Osteoblast (primary cell): ENCODE measurements around the gene APOE. TPM values are rescaled to one million over a fixed set of nuclear protein-coding genes. Genes with fewer than 3 reads are reported as not detected.
A peak's percentile ranks its signal among the peaks of the same experiment; 100 is the strongest.
"Not testable (repeated sequence)": the region's sequence is repeated elsewhere in the genome, so short reads cannot be mapped to it uniquely, and the experiment has no call there.

Experiments
- DNase-seq: peaks from one replicate; pipeline ENCODE4 v3.0.0; 2011; ENCODE audit warnings: low spot score, mixed read lengths; ENCODE audit not compliant: insufficient read length; ENCODE audit errors: missing footprints
- H2AFZ ChIP-seq: 2 replicates; pipeline ENCODE4 v1.6.0; 2011; ENCODE audit warnings: mild to moderate bottlenecking, low read length
- H3K27ac ChIP-seq: 2 replicates; pipeline ENCODE4 v1.5.1; 2011; ENCODE audit warnings: mild to moderate bottlenecking, low read depth, low read length, moderate library complexity
- H3K27me3 ChIP-seq: 2 replicates; pipeline ENCODE4 v1.6.0; 2012; ENCODE audit warnings: mild to moderate bottlenecking, control low read depth, inconsistent platforms, low read length, moderate library complexity; ENCODE audit not compliant: insufficient read depth
- H3K36me3 ChIP-seq: 2 replicates; pipeline ENCODE4 v1.5.1; 2011; ENCODE audit warnings: mild to moderate bottlenecking, low read length, control low read depth, moderate library complexity; ENCODE audit not compliant: insufficient read depth
- H3K4me1 ChIP-seq: 2 replicates; pipeline ENCODE4 v1.5.1; 2011; ENCODE audit warnings: mild to moderate bottlenecking, low read length, control low read depth, moderate library complexity; ENCODE audit not compliant: insufficient read depth
- H3K4me2 ChIP-seq: 2 replicates; pipeline ENCODE4 v1.6.0; 2011; ENCODE audit warnings: mild to moderate bottlenecking, low read length; ENCODE audit not compliant: insufficient read depth
- H3K4me3 ChIP-seq: fragments of 200-600 bp; sonication (generic); 3 replicates; pipeline ENCODE4 v1.5.1; 2012; ENCODE audit warnings: mild to moderate bottlenecking, low read length, inconsistent platforms; ENCODE audit not compliant: insufficient read depth
- H3K79me2 ChIP-seq: 2 replicates; pipeline ENCODE4 v1.6.0; 2012; ENCODE audit warnings: mild to moderate bottlenecking, low read length, control low read depth, inconsistent platforms; ENCODE audit not compliant: insufficient read depth
- H3K9me3 ChIP-seq: 2 replicates; pipeline ENCODE4 v1.5.1; 2011; ENCODE audit warnings: low read depth, low read length, control low read depth
- H4K20me1 ChIP-seq: 2 replicates; pipeline ENCODE4 v1.6.0; 2012; ENCODE audit warnings: mild to moderate bottlenecking, low read length, control low read depth; ENCODE audit not compliant: insufficient read depth
- CTCF ChIP-seq: IDR thresholded peaks from 2 replicates; pipeline ENCODE4 v1.5.1; 2011; ENCODE audit warnings: mild to moderate bottlenecking, low read depth, low read length, moderate library complexity; ENCODE audit errors: extremely low read depth
- total RNA-seq: library from RNA; depleted of rRNA; stranded (reverse); fragments of >200 nt; gene quantifications from 2 replicates; pipeline ENCODE4 v1.2.3, GENCODE V29; 2012

The APOE gene
- total RNA-seq, 1 donor, result 44.5 TPM

- Histone ChIP-seq H3K27ac (no peak overlapping the region), H3K9me3 (no peaks in the 10 kb centered on the region), H3K4me1 (peaks cover under 1% of the 10 kb centered on the region), H3K27me3 (no peaks in the 10 kb centered on the region), H3K4me2 (no peak overlapping the region), H4K20me1 (no peaks in the 10 kb centered on the region), H3K36me3 (peaks cover 30% of the 10 kb centered on the region), H3K79me2 (no peaks in the 10 kb centered on the region), H3K4me3 (no peak overlapping the region), H2AFZ (no peak overlapping the region)
- DNase-seq, result peak; percentile 58
- TF ChIP-seq CTCF, result no peak
Observed at GRCh38 chr19:44884566-44884965, 21.0 kb upstream of the APOE start.

DNA sequence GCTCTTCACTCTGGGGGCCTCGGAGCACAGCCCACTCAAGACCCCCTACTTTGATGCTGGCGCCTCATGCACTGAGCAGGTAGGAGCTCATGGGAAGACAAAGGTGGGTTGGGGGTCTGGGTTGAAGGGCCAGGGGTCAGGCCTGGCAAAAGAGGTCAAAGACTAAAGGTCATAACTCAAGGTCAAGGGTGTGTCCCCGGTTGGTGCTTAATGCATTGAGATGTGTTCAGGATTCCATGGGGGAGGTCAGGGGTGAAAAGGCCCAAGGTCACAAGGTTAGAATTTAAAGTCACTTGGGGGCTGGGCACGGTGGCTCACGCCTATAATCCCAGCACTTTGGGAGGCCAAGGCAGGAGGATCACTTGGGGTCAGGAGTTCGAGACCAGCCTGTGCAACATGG lies 19.5 kb upstream of the APOE start:
- H3K79me2 ChIP-seq, result peaks cover 2% of the 10 kb centered on the region
- H3K4me2 ChIP-seq, result no peak overlapping the region
- no peaks in the 10 kb centered on the region for H4K20me1 ChIP-seq
- peak; percentile 22 for DNase-seq
- H2AFZ ChIP-seq, result no peak overlapping the region
- no peak overlapping the region for H3K27ac ChIP-seq
- H3K9me3 ChIP-seq, result no peaks in the 10 kb centered on the region
- H3K4me3 ChIP-seq, result no peak overlapping the region
- H3K4me1 ChIP-seq, result peaks cover 7% of the 10 kb centered on the region
- no peaks in the 10 kb centered on the region for H3K27me3 ChIP-seq
- TF ChIP-seq CTCF, result no peak
- H3K36me3 ChIP-seq, result peaks cover 27% of the 10 kb centered on the region

GRCh38 chr19:44887648-44888047 lies 17.9 kb upstream of the APOE start:
- TF ChIP-seq CTCF, result no peak
- H3K36me3 ChIP-seq, result peaks cover 29% of the 10 kb centered on the region
- no peaks in the 10 kb centered on the region for H3K9me3 ChIP-seq
- no peak overlapping the region for H3K4me3 ChIP-seq
- H3K27me3 ChIP-seq, result no peaks in the 10 kb centered on the region
- peaks cover 6% of the 10 kb centered on the region for H4K20me1 ChIP-seq
- no peak overlapping the region for H3K4me2 ChIP-seq
- H3K4me1 ChIP-seq, result peaks cover 18% of the 10 kb centered on the region
- no peak overlapping the region for H3K27ac ChIP-seq
- peaks cover 17% of the 10 kb centered on the region for H3K79me2 ChIP-seq
- no peak overlapping the region for H2AFZ ChIP-seq
- peak; percentile 37 for DNase-seq

GRCh38 chr19:44888335-44888734 lies 17.3 kb upstream of the APOE start:
- H3K9me3 ChIP-seq, H3K27ac ChIP-seq, H2AFZ ChIP-seq, H3K27me3 ChIP-seq, DNase-seq, H3K4me2 ChIP-seq, H3K4me3 ChIP-seq, H4K20me1 ChIP-seq: not testable (repeated sequence)
- Histone ChIP-seq H3K79me2 (peaks cover 24% of the 10 kb centered on the region), H3K4me1 (peaks cover 22% of the 10 kb centered on the region), H3K36me3 (peaks cover 35% of the 10 kb centered on the region)
